GM11168 (cell line): ENCODE results near the gene C6orf47.

Experiments
- in situ Hi-C: fragments of 300-500 bp; cut with MboI; formaldehyde crosslinking; loops from one replicate; pipeline ENCODE4 v1.12.0; 2022; ENCODE audit warnings: low sequenced_read_pairs; ENCODE audit not compliant: unreplicated experiment

Gene C6orf47

GRCh38 chr6:31689249-31690110 is 28.9 kb upstream of the C6orf47 start:
- in situ Hi-C loops, result loop anchor here (10.0 kb wide), 1 partner anchor 75 kb away; the partner anchor contains the start of gene SAPCD1

- in situ Hi-C loops, result loop anchor here (10.0 kb wide), 1 partner anchor 77 kb away; the partner anchor contains the start of gene SAPCD1
These were observed 27.5 kb upstream of the C6orf47 start for GRCh38 chr6:31687860-31688693.

GRCh38 chr6:31687321-31687720 is 26.7 kb upstream of the C6orf47 start:
- in situ Hi-C loops, result loop anchor here (10.0 kb wide), 1 partner anchor 77 kb away; the partner anchor contains the start of gene SAPCD1

- in situ Hi-C loops, result loop anchor here (10.0 kb wide), 1 partner anchor 78 kb away; the partner anchor contains the start of gene SAPCD1
These were observed 25.9 kb upstream of the C6orf47 start for GRCh38 chr6:31686483-31686882.

GRCh38 chr6:31683591-31683990 is 23.0 kb upstream of the C6orf47 start:
- in situ Hi-C loops, result loop anchor here (10.0 kb wide), 1 partner anchor 81 kb away; the partner anchor contains the start of gene SAPCD1

GRCh38 chr6:31681135-31681671 is 20.6 kb upstream of the C6orf47 start:
- in situ Hi-C loops, result loop anchor here (10.0 kb wide), 1 partner anchor 84 kb away; the partner anchor contains the start of gene SAPCD1

- in situ Hi-C loops, result loop anchor here (10.0 kb wide), 1 partner anchor 84 kb away; the partner anchor contains the start of gene SAPCD1
These were observed 19.9 kb upstream of the C6orf47 start, which contains the start of gene LY6G5C for GRCh38 chr6:31680226-31681134. Gene LY6G5C, minus strand, starts transcription at chr6:31681067. Its CDS starts 694 bp downstream, at chr6:31680373.

GRCh38 chr6:31677955-31678354 is 17.4 kb upstream of the C6orf47 start:
- in situ Hi-C loops, result no loop called here

GRCh38 chr6:31676904-31677303 is 16.3 kb upstream of the C6orf47 start:
- in situ Hi-C loops, result no loop called here

GRCh38 chr6:31676322-31676903 is 15.8 kb upstream of the C6orf47 start:
- in situ Hi-C loops, result no loop called here

- in situ Hi-C loops, result no loop called here
These were observed 9.1 kb upstream of the C6orf47 start, which contains the start of gene LY6G5B for GRCh38 chr6:31669676-31670075. Gene LY6G5B, plus strand, starts transcription at chr6:31669976. Its CDS starts 975 bp downstream, at chr6:31670951.

GRCh38 chr6:31666337-31666965 is 5.9 kb upstream of the C6orf47 start:
- in situ Hi-C loops, result no loop called here

GRCh38 chr6:31665501-31666336 is 5.1 kb upstream of the C6orf47 start, which contains the start of gene CSNK2B:
Gene CSNK2B, plus strand, starts transcription at chr6:31666080. Its CDS starts 752 bp downstream, at chr6:31666832.
- in situ Hi-C loops, result no loop called here

- in situ Hi-C loops, result no loop called here
These were observed 4.4 kb upstream of the C6orf47 start, which contains the start of gene GPANK1 for GRCh38 chr6:31664790-31665500. Gene GPANK1, minus strand, starts transcription at chr6:31664997. Its CDS starts 519 bp downstream, at chr6:31664478.

- in situ Hi-C loops, result no loop called here
These were observed 3.6 kb upstream of the C6orf47 start for GRCh38 chr6:31663961-31664789.
